ENCODE measurements around the gene PRAMEF12.

PRAMEF12 gene

GRCh38 chr1:12739613-12740012 is 33.9 kb upstream of the PRAMEF12 start:
- no peak for TF ChIP-seq TEAD4 (IDR thresholded peaks at IDR 0.05)
- TF ChIP-seq ZBTB7A (IDR thresholded peaks at IDR 0.05; ENCODE audit: low read depth) = no peak
- no peak for TF ChIP-seq CREB1 (IDR thresholded peaks at IDR 0.05; ENCODE audit: low read depth)
- TF ChIP-seq EGR1 (IDR thresholded peaks at IDR 0.05) = no peak
- TF ChIP-seq FOXM1 (IDR thresholded peaks at IDR 0.05; ENCODE audit: borderline replicate concordance, low read depth) = no peak
- no peak for TF ChIP-seq NFIC (IDR thresholded peaks at IDR 0.05)
- TF ChIP-seq REST (IDR thresholded peaks at IDR 0.05; ENCODE audit: low read depth) = no peak
- TF ChIP-seq TAF1 (IDR thresholded peaks at IDR 0.05; ENCODE audit: low read depth) = no peak
- TF ChIP-seq RAD21 (IDR thresholded peaks at IDR 0.05; ENCODE audit: low read depth) = no peak
- no peak for TF ChIP-seq EP300 (IDR thresholded peaks at IDR 0.05; ENCODE audit: borderline replicate concordance)
- no peak for TF ChIP-seq MAX (IDR thresholded peaks at IDR 0.05)
- no peak for TF ChIP-seq TCF12 (IDR thresholded peaks at IDR 0.05; ENCODE audit: low read depth)
- no peak for TF ChIP-seq USF1 (IDR thresholded peaks at IDR 0.05)
- no peak for TF ChIP-seq YY1 (IDR thresholded peaks at IDR 0.05; ENCODE audit: low read depth)
- TF ChIP-seq CEBPB (IDR thresholded peaks at IDR 0.05) = no peak

- TF ChIP-seq ZBTB7A (IDR thresholded peaks at IDR 0.05; ENCODE audit: low read depth) (no peak), EP300 (IDR thresholded peaks at IDR 0.05; ENCODE audit: borderline replicate concordance) (no peak), EGR1 (IDR thresholded peaks at IDR 0.05) (no peak), TAF1 (IDR thresholded peaks at IDR 0.05; ENCODE audit: low read depth) (no peak), MAX (IDR thresholded peaks at IDR 0.05) (no peak), REST (IDR thresholded peaks at IDR 0.05; ENCODE audit: low read depth) (no peak), USF1 (IDR thresholded peaks at IDR 0.05) (no peak), CREB1 (IDR thresholded peaks at IDR 0.05; ENCODE audit: low read depth) (no peak), CEBPB (IDR thresholded peaks at IDR 0.05) (no peak)
These were observed 31.6 kb upstream of the PRAMEF12 start for GRCh38 chr1:12741946-12742345.

GRCh38 chr1:12745126-12745991 is 28.2 kb upstream of the PRAMEF12 start:
- no peak for TF ChIP-seq YY1 (IDR thresholded peaks at IDR 0.05; ENCODE audit: low read depth)
- no peak for TF ChIP-seq RAD21 (IDR thresholded peaks at IDR 0.05; ENCODE audit: low read depth)
- TF ChIP-seq TAF1 (IDR thresholded peaks at IDR 0.05; ENCODE audit: low read depth) = no peak
- no peak for TF ChIP-seq CREB1 (IDR thresholded peaks at IDR 0.05; ENCODE audit: low read depth)
- TF ChIP-seq EP300 (IDR thresholded peaks at IDR 0.05; ENCODE audit: borderline replicate concordance) = no peak
- no peak for TF ChIP-seq ZBTB7A (IDR thresholded peaks at IDR 0.05; ENCODE audit: low read depth)
- no peak for TF ChIP-seq FOXM1 (IDR thresholded peaks at IDR 0.05; ENCODE audit: borderline replicate concordance, low read depth)
- no peak for TF ChIP-seq EGR1 (IDR thresholded peaks at IDR 0.05)

- no peak for TF ChIP-seq TAF1 (IDR thresholded peaks at IDR 0.05; ENCODE audit: low read depth)
- TF ChIP-seq CREB1 (IDR thresholded peaks at IDR 0.05; ENCODE audit: low read depth) = no peak
- TF ChIP-seq TEAD4 (IDR thresholded peaks at IDR 0.05) = no peak
- TF ChIP-seq REST (IDR thresholded peaks at IDR 0.05; ENCODE audit: low read depth) = no peak
- no peak for TF ChIP-seq TCF12 (IDR thresholded peaks at IDR 0.05; ENCODE audit: low read depth)
- TF ChIP-seq EP300 (IDR thresholded peaks at IDR 0.05; ENCODE audit: borderline replicate concordance) = no peak
- no peak for TF ChIP-seq ZBTB7A (IDR thresholded peaks at IDR 0.05; ENCODE audit: low read depth)
- no peak for TF ChIP-seq RAD21 (IDR thresholded peaks at IDR 0.05; ENCODE audit: low read depth)
- TF ChIP-seq CEBPB (IDR thresholded peaks at IDR 0.05) = no peak
- TF ChIP-seq YY1 (IDR thresholded peaks at IDR 0.05; ENCODE audit: low read depth) = no peak
- no peak for TF ChIP-seq MAX (IDR thresholded peaks at IDR 0.05)
- no peak for TF ChIP-seq USF1 (IDR thresholded peaks at IDR 0.05)
- TF ChIP-seq EGR1 (IDR thresholded peaks at IDR 0.05) = no peak
- TF ChIP-seq NFIC (IDR thresholded peaks at IDR 0.05) = no peak
- TF ChIP-seq FOXM1 (IDR thresholded peaks at IDR 0.05; ENCODE audit: borderline replicate concordance, low read depth) = no peak
These were observed 27.6 kb upstream of the PRAMEF12 start, which contains the start of gene CFAP107 for GRCh38 chr1:12745992-12746323. CFAP107 (plus strand) TSS chr1:12746200; CDS start chr1:12746431, 231 bp downstream.

Measured in Ishikawa (cell line).